GM19452 (cell line): ENCODE results near the gene GAN.
A peak's percentile ranks its signal among the peaks of the same experiment; 100 is the strongest.
"Not testable (repeated sequence)": the region's sequence is repeated elsewhere in the genome, so short reads cannot be mapped to it uniquely, and the experiment has no call there.

ENCODE experiments used
- ATAC-seq: cut with Tn5 transposase; IDR thresholded peaks from one replicate; pipeline ENCODE4 v1.9.1; 2021; ENCODE audit not compliant: unreplicated experiment

GAN gene

DNA sequence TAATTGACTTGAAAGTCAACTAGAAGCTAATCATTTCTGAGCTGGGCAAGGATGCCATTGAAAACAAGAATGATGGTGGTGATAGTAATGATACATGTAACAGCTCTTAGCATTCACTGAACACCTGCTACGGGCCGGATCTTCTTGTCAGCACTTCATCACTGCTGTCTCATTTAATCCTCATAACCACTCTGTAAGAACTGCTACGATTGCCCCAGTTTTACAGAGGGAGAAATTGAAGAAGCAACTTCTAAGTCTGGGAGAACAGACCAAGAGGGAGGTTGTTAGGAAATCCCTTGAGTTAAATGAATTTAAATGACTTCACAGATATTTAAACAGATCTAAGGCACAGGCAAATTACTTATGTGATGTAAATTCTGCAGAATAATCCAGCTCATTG lies 7.0 kb upstream of the GAN start:
- ATAC-seq = no peak

DNA sequence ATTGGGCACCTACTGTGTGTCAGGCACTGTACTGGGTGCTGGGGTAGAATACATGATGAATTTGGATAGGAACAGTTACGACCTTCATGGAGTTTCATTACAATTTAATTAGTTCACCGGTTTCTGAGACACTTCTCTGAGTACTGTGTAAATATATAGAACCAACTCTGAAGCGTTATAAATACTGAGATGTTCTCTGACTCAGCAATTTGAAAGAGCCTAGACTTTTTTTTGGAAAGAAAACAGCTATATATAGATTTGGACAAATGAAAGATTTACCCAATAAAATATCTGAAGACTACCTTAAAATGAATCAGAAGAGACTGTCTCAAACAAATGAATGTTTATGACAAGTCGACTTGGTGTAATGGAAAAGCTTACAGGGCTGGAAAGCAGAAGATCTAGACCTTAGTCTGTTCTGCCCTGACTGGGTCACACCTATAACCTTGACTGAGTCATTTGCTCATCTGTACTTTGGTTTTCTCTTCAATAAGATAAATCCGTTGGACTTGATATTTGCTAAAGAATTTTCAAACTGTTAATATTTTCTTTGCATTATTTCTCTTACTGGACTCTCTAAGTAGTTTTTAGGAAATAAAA lies 4.6 kb upstream of the GAN start:
- no peak for ATAC-seq

DNA sequence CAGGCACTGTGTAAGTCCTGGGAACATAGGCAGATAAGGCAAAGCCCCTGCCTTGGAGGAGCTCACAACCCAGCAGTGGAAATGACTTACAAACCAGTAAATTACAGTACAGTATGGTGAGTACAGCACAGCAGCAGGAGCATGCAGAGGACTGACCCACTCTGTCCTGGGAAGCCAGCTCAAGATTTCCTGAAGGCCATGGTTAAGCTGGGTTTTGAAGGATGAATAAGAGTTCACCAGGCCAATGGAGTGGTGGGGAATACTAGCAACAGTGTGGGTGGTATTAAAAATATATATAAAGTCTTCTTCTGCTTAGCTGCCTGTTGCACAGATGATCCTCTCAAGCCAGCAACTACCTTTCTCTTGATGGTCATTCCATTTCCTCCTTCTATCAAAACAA lies 3.0 kb upstream of the GAN start:
- no peak for ATAC-seq

DNA sequence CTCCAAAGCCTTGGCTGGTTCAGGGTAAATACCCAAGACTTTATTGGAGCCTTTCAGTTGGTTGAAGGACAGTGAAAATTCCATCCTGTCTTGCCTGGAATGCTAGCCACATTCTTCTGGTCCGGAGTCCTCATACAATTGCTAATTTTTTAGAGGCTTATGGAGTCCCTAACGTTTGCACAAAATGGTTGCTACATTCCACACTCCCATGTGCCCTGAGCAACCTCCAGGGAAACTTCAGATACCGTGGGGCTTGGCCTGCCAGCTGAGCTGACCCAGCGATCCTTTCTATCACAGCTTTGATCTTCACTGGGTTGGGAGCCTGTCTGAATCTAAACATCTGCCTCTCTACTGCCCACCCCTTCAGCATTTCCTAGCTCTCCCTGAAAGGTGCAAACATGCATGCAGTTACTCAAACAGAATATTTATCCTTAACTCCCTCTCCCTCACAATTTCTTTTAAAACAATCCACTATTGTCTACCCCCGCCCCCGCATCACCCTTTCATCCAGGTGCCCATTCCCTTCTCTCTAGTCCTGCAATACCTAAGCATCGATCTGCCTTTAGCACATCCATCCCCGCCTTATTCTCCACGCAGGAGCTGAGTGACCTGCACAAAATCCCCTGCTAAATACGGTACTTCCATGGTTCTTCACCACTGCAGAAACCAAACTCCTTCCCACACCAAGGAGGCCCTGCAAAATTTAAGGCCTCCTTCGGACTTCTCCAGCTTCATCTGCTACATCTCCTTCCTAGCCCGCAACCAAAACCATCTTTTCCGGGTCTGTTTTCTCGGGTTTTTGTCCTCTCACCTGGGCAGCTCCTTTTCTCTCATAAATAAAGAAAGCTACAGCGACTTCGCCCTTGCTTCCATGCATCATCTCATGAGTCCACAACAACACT lies 810 bp upstream of the GAN start:
- ATAC-seq = no peak

DNA sequence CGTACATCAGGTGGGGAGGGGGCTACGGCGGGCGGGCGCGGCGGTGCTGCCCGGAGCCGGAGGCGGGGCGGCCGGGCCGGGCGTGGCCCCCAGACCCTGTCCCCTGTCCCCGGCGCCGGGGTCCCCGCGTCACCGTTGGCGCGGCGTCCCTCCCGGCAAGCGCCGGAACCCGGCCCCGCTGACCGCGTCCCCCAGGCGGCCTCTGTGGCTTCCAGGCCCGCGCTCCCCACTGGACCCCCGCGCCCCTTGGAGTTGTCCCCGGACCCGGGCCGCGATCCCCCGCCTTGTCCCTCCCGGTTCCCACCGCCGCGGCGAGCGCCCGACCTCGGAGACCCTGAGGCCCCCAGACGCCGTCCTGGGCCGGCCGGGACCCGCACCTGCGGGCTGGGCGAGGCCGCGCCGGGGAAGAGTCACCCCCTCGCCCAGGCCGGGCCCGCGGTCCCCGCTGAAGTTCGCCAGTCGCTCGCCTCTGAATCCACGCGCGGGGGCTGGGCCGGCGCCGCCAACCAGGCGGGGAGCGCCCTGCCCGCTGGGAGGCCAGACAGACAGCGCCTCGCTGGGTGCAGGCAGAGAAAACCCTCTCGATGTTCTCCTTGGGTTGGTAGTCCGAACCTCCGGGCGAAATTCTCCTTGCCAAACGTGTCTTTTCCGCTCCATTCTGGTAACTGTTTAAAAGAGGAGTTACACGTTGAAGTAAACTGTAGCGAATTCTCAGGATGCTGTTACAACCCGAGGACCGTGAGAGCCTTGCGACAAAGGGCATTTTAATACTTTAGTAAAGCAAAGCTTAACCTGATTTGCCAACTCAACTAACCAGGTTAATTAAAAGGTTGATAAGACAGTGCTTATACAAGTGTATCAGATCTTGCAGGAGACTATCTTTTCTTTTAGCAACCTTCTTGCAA lies 761 bp downstream of the GAN start:
- peak; percentile 28 for ATAC-seq

DNA sequence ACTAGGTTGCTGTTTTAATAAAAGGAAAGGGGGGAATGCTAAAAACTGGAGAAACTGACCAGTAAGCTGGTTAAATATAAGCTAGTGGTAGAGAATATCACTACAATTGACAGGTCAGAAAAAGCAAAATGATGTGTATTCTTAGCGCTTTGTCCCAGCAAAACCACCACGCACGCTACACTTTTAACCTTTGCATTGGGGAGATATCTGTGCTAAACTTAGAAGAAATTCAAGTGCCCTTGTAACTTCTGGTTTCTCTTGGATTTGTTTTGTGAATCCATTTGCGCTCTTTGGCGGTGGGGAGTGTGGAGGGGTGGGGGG lies 1.4 kb downstream of the GAN start:
- ATAC-seq = no peak

DNA sequence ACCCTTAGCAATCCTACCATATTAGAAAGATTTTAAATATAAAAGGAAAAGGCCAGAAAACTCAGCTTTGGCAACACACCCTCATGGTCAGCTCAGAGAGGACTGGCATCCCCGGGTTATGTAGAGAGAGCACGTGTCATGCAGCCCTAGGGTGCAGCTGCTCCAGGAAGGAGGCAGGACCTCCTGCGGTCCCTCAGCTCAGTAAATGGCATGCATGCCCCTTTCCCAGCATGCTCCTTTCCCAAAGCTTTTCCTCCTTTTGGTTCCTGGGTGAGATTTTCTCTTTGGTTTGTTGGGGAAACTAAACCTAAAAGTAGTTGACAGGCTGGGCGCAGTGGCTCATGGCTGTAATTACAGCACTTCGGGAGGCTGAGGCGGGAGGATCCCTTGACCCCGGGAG lies 3.9 kb downstream of the GAN start:
- no peak for ATAC-seq

DNA sequence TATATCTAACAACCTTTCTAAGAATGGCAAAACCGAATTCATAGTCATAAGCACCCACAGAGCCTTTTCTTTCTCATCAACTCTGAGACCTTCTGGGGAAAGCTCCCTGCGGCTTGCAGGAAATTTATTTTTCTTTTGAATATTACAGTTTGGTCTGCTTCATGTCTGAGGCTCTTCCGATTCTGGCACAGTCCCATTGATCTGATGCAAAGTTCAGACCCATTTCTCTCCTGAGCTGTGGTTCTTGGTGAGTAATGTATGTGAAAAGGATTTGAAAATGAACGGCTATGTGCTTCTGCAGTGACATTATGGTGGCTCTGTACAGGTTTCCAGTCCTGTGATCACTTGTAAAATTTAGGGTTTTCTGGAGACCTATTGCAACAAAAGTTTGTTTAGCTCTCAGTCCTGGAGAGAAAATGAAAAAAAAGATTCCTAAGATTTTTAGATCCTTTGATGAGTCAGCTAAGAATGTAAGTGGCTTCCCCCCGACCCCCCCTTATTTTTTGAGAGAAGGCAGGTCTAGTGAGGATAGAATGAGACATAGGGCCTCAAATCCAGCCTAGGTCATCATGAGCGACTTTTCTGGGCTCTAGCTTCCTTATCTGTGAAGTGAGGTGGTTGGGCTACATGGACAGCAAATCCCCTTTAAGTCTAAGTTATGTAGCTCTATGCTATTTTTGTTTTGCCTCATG lies 4.6 kb downstream of the GAN start:
- ATAC-seq = no peak

DNA sequence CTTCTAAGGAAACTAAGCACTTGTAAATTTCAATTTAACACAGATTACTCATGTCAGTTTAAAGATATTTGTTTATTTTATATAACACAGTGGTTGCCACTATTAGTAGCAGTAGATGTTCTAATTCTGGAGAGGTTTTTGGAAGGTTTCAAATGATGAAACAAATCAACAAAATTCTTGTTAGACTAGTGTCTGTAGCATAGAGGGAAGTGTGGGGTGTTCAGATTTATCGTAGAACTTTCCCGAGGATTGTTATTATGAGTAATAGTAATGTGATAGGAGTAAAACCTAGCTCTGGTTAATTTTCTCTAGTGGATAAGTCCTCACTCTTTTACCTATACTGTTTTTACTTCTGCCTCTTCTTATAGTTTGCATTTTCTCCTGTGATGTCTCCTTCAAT lies 6.3 kb downstream of the GAN start:
- no peak for ATAC-seq

DNA sequence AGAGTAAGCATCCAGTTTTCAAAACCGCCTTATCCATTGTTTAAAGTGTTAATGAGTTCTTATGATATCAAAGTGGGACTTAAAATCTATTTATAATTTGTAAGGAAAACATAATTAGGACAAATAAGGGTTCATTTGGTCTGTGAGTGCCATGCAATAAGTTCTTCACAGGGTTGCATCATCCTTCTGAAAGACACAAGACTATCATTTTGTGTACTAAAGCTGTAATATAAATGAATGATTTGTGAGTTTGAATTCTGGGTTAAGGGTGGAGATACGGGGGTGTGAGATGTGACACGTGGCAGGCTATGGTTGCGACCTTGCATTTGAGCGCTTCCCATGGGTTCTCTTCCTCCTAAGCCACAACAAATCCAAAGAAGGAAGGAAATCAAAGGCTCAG lies 6.8 kb downstream of the GAN start:
- no peak for ATAC-seq

DNA sequence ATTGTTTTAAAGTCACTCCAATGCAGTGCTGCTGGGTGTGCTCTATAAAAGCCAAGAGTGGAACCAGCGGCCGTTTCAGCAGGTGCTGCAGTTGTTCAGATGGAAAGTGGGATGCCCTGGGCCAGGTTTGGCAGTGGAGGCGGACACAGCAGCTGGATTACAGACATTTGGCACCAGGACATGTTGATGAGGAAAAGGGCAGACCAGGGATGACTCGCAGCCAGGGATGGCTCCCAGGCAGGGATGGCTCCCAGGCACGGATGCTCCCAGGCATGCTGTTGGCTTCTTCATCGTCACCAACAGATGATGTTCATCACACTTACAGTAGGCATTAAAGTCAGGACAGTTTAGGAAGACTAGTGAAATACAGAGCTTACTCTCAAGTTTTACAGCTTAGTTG lies 10.0 kb downstream of the GAN start:
- no peak for ATAC-seq

DNA sequence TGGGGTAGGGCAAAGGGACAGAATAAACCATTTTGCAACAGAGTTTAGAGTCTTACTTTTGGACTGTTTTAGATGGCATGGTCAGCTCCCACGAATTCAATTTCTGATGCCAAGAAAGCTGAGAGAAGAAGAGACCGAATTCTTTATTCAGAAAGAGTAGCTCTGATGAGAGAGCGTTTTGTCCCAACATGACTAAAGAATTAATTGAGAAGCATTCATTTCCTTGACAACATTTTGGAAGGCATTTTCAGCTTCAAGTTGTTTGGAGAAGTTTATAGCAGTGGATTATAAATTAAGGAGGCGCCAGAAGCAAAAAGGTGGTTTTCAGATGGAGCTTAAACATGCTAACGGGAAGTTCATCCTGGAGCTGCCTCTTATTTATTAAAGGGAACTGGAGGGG lies 12.2 kb downstream of the GAN start:
- ATAC-seq = no peak

DNA sequence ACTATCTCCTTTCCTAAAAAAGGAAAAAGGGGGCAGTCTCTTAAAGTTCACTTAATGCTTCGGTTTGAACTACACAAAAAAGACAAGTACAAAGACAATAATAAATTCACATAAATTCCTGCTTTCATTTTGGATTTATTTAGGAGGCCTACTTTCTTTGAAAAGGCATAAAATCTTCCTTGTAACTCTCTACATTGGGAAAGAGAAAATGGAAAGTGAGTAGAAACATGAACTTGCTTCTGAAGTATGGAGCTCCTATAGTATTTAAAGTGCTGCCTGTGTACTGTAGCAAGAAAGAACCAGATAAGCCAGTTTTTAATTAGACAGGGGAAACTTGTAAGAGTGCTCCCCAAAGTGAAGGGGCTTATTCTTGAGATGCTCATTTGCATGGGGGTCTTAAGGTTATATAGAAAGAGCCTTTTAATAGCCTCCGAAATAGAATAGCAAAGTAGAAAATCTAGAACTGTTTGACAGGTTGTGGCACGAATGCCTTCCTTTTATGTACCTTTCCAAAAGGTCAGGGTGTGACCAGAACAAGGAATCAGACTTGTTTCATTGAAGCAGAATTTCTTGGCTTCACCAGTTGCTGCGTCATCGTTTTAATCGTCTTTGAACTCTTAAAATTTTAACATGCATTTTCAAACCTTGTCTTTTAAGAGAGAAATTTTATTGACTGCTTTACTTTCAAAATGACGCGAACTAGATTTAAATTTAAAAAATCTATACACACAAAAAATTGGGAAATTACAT lies 12.9 kb downstream of the GAN start:
- no peak for ATAC-seq

DNA sequence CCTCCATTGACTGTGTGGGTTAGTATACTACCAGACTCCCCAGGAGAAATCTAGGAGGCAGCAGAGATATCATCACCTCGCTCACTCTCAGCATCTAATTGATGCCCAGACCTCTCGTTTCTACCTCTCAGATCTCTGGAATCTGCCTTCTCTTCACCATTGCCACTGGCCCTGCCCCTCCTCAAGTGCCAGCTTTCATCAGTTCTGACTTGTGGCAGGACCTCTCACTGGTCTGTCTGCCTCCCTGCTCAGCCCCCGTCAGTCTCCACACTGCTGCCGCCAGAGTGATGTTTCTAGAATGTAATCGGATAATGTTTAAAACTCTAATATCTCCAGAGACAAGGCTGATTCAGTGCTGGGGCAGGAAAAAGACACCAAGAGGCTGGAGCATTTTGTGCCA lies 15.2 kb downstream of the GAN start:
- ATAC-seq = no peak

DNA sequence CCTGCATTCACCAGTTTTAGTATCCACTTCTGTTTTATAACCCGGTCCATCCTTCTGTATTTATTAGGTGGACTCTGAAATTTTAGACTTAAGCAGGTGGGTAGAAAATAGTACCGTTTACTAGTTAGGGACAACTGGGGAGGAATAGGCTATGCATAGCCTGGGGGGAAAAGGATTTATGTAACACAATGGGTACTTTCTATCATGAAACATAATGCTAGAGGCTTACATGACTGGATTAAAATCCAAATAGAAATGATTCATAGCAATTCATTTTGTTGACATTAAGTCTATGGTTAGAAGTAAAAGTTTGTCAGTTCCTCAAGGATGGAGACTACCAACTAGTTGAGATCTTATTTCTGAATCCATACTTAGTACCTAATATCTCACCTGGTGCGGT lies 18.6 kb downstream of the GAN start:
- no peak for ATAC-seq

DNA sequence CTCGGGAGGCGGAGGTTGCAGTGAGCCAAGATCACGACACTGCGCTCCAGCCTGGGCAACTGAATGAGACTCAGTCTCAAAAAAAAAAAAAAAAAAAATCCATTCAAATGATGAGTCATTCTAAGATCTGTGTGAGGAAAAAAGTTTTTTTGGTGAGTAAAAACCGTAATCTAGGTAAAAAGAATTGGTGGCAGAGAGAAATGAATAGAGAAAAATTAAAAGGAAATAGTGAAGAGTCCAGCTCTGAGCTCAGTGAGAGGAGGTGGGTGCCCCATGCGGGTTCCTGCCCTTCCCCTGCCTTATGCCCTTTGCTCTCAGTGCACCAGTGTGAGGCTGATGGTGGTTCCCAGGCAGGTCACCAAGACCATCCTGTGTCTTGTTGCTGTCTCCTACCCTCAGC lies 20.9 kb downstream of the GAN start:
- no peak for ATAC-seq

DNA sequence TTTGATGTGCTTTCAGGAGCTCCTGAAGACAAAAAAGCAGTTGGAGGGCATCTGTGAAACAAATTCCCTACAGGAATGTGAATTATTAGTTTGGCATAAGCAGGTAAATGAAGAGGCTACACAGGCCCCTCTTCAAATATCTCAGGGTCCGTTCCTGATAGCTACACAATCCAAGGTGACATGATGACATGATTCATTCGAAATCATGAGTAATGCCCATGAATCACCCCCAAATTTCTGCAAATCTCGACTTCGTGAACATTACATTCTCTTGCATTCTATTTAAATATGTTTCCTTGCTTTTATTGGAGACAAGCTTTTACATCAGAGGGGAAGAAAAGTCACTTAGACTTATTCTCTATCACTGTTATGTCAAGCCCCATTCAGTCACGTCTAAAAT lies 22.3 kb downstream of the GAN start:
- ATAC-seq = no peak

DNA sequence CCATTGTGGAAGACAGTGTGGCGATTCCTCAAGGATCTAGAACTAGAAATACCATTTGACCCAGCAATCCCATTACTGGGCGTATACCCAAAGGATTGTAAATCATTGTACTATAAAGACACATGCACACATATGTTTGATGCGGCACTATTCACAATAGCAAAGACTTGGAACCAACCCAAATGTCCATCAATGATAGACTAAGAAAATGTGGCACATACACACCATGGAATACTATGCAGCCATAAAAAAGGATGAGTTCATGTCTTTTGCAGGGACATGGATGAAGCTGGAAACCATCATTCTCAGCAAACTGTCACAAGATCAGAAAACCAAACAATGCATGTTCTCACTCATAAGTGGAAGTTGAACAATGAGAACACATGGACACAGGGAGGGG lies 30.4 kb downstream of the GAN start:
- not testable (repeated sequence) for ATAC-seq

DNA sequence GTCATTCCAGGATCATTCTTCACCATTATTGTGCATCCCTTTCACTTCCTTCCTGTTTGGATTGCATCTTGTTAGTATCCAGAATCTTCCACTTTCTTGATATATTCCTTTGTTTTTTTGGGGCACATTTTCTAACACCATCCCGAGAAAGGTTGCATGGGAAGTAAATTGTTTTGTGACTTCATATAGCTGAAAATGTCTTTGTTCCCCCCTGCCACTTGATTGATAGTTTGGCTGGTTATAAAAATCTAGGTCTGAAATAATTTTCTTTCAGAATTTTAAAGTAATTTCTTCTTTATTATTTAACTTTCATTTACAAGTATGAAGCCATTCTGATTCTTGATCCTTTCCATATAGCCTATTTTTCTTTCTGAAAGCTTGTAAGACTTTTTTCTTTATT lies 32.7 kb downstream of the GAN start:
- ATAC-seq = no peak

DNA sequence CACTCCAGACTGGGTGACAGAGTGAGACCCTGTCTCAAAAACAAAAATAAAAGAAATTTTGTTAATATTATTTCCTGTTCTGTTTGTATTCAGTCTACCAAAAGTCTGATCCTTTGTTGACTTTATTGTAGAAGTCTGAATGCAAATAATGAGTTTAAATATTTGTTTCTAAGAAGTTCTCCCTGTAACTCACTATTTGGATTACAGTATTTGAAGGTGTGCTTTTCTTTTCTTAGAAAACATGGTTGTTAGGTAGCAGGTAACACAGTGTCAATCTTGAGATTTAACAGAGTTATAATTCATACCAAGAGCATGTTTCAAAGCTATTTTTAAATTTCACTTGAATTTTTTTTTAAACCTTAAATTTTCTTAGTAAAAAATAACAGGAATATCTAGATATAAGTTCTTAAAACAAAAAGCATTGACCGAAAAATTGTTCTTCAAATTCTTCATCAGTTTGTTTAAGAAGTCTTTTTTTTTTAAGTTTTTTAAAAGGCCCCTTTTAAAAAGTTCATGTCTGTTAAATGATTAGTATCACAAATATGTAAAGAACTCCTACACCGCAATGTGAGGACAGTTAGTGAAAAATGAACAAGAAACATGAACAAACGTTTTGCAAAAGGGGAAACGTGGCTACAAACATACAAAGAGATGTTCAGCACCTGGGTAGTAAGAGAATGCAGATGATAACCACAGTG lies 35.0 kb downstream of the GAN start:
- ATAC-seq = no peak
